Muscle layer of duodenum (tissue), 2 donors: ENCODE data around the gene RHOXF2.
"Not testable (repeated sequence)": the region's sequence is repeated elsewhere in the genome, so short reads cannot be mapped to it uniquely, and the experiment has no call there.

ENCODE experiments used
- H3K27ac ChIP-seq: one replicate; pipeline ENCODE4 v1.7.0; 2013; ENCODE audit warnings: mild to moderate bottlenecking, low read length
- H3K27me3 ChIP-seq: one replicate; pipeline ENCODE4 v1.7.0; 2013; ENCODE audit warnings: low read depth, mild to moderate bottlenecking, control low read depth, low read length
- H3K36me3 ChIP-seq, 2 donors: one replicate each; pipeline ENCODE4 v1.7.0; 2013; ENCODE audit warnings: low read length in 2 of 2, control low read depth in 1 of 2, mild to moderate bottlenecking in 1 of 2; ENCODE audit not compliant: insufficient read depth in 2 of 2, control insufficient read depth in 1 of 2
- H3K4me1 ChIP-seq, 2 donors: one replicate each; pipeline ENCODE4 v1.7.0; 2013; ENCODE audit warnings: low read length in 2 of 2, mild to moderate bottlenecking in 2 of 2, control low read depth in 1 of 2, moderate library complexity in 1 of 2; ENCODE audit not compliant: insufficient read depth in 2 of 2, control insufficient read depth in 1 of 2
- H3K4me3 ChIP-seq, 2 donors: one replicate each; pipeline ENCODE4 v1.7.0; 2013; ENCODE audit warnings: low read length in 2 of 2, low read depth in 1 of 2, mild to moderate bottlenecking in 1 of 2
- H3K9me3 ChIP-seq, 2 donors: one replicate each; pipeline ENCODE4 v1.7.0; 2013; ENCODE audit warnings: low read length in 2 of 2, control low read depth in 1 of 2, mild to moderate bottlenecking in 1 of 2; ENCODE audit not compliant: control insufficient read depth in 1 of 2
- donor health status: healthy.

The RHOXF2 gene

GRCh38 chrX:120144178-120144844 lies 14.1 kb upstream of the RHOXF2 start:
- Histone ChIP-seq H3K4me1 (peaks cover 0 to 3% of the 10 kb centered on the region in 2 donors), H3K27ac (no peak overlapping the region), H3K27me3 (no peaks in the 10 kb centered on the region), H3K9me3 (no peaks in the 10 kb centered on the region), H3K36me3 (no peaks in the 10 kb centered on the region), H3K4me3 (peak overlapping the region; percentile 21 to 45)

- H3K27ac ChIP-seq, result no peak overlapping the region
- H3K36me3 ChIP-seq, result no peaks in the 10 kb centered on the region
- H3K4me1 ChIP-seq, result peaks cover 0 to 3% of the 10 kb centered on the region in 2 donors
- H3K9me3 ChIP-seq, result no peaks in the 10 kb centered on the region
- H3K4me3 ChIP-seq, result no peak overlapping the region
- no peaks in the 10 kb centered on the region for H3K27me3 ChIP-seq
These were observed 13.0 kb upstream of the RHOXF2 start for GRCh38 chrX:120145295-120145925.

- H3K27me3 ChIP-seq, H3K27ac ChIP-seq, H3K4me1 ChIP-seq: not testable (repeated sequence)
These were observed 12.1 kb upstream of the RHOXF2 start for GRCh38 chrX:120146323-120146722.

GRCh38 chrX:120147537-120147936 lies 10.9 kb upstream of the RHOXF2 start:
- H3K4me1 ChIP-seq, result peaks cover 0 to 3% of the 10 kb centered on the region in 2 donors
- H3K9me3 ChIP-seq, result no peaks in the 10 kb centered on the region
- H3K27me3 ChIP-seq, result no peaks in the 10 kb centered on the region
- no peaks in the 10 kb centered on the region for H3K36me3 ChIP-seq
- H3K4me3 ChIP-seq, result no peak overlapping the region
- no peak overlapping the region for H3K27ac ChIP-seq

More at GRCh38 chrX:120146323-120146722, 12.1 kb upstream of the RHOXF2 start:
- not testable (repeated sequence) for H3K4me3 ChIP-seq, H3K9me3 ChIP-seq, H3K36me3 ChIP-seq

- not testable (repeated sequence) for H3K4me1 ChIP-seq, H3K27me3 ChIP-seq, H3K27ac ChIP-seq, H3K36me3 ChIP-seq, H3K4me3 ChIP-seq, H3K9me3 ChIP-seq
These were observed 8.2 kb upstream of the RHOXF2 start for GRCh38 chrX:120150109-120150744.

- not testable (repeated sequence) for H3K9me3 ChIP-seq, H3K27me3 ChIP-seq, H3K27ac ChIP-seq, H3K4me3 ChIP-seq, H3K4me1 ChIP-seq, H3K36me3 ChIP-seq
These were observed 673 bp downstream of the RHOXF2 start for GRCh38 chrX:120159086-120159485.

- not testable (repeated sequence) for H3K27ac ChIP-seq, H3K36me3 ChIP-seq, H3K4me3 ChIP-seq, H3K4me1 ChIP-seq, H3K27me3 ChIP-seq, H3K9me3 ChIP-seq
These were observed 34.8 kb downstream of the RHOXF2 start for GRCh38 chrX:120193254-120193653.

GRCh38 chrX:120193720-120194119 lies 35.3 kb downstream of the RHOXF2 start:
- H3K4me3 ChIP-seq, H3K36me3 ChIP-seq, H3K4me1 ChIP-seq, H3K27me3 ChIP-seq, H3K9me3 ChIP-seq, H3K27ac ChIP-seq: not testable (repeated sequence)

- not testable (repeated sequence) for H3K4me1 ChIP-seq, H3K27ac ChIP-seq, H3K9me3 ChIP-seq, H3K27me3 ChIP-seq, H3K4me3 ChIP-seq, H3K36me3 ChIP-seq
These were observed 37.4 kb downstream of the RHOXF2 start for GRCh38 chrX:120195786-120196185.

GRCh38 chrX:120196626-120197283 lies 38.3 kb downstream of the RHOXF2 start:
- H3K27me3 ChIP-seq, H3K4me3 ChIP-seq, H3K27ac ChIP-seq, H3K9me3 ChIP-seq, H3K36me3 ChIP-seq, H3K4me1 ChIP-seq: not testable (repeated sequence)

- no peak overlapping the region for H3K27ac ChIP-seq
- no peaks in the 10 kb centered on the region for H3K9me3 ChIP-seq
- H3K27me3 ChIP-seq, result no peaks in the 10 kb centered on the region
- H3K4me1 ChIP-seq, result no peaks in the 10 kb centered on the region
- H3K36me3 ChIP-seq, result no peaks in the 10 kb centered on the region
- H3K4me3 ChIP-seq, result no peak overlapping the region
These were observed 42.4 kb downstream of the RHOXF2 start for GRCh38 chrX:120200851-120201250.
